NB4 (cell line): ENCODE results near the gene CPSF2.
A peak's percentile ranks its signal among the peaks of the same experiment; 100 is the strongest.

Experiments used
- POLR2A ChIP-seq: IDR thresholded peaks from 2 replicates; pipeline ENCODE4 v1.6.1; 2011; ENCODE audit warnings: mild to moderate bottlenecking; ENCODE audit not compliant: insufficient read length; ENCODE audit errors: extremely low read depth
- TF ChIP-seq, protein P1 (sequence below): IDR thresholded peaks from one replicate; pipeline ENCODE4 v1.5.1; 2012; ENCODE audit warnings: low read depth, low read length

DNA sequence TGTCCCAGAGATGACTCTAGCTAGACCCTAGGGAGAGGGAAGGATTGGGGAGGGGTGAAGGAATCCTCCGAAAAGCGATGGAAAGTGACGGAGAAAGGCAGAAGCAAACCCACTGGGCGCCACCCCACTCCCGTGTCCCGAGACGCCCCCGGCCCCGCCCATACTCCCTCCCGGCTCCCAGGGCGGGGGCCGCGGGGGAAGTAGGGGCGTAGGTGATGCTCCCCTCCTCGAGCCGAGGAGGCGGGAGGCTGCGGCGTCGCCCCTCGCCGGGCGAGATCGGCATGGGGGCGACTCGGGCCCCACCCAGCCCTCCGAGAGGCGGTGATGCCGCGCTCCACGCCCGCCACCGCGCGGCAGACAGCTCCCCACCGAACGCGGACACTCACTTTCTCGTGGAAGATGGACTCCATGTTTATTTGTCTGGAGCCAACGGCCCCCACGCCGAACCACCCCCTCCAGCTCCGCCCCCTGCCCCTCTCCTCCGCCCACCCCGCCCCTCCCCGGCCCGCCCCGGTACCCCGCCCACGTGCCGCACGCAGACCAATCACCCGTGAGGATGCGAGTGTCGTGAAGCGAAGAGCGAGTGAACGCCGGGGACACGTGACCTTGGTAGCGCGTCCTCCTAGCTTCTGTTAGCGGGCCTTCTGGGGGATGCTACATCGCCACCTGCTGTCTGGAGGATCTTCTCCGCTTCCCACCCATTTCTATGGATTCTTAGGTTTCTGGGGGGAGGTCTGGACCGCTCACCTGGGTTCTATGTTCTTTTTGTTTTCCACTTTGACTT is 15.4 kb upstream of the CPSF2 start, which contains the start of gene ATXN3:
- peak; percentile 65 for TF ChIP-seq POLR2A
- TF ChIP-seq, protein P1, sequence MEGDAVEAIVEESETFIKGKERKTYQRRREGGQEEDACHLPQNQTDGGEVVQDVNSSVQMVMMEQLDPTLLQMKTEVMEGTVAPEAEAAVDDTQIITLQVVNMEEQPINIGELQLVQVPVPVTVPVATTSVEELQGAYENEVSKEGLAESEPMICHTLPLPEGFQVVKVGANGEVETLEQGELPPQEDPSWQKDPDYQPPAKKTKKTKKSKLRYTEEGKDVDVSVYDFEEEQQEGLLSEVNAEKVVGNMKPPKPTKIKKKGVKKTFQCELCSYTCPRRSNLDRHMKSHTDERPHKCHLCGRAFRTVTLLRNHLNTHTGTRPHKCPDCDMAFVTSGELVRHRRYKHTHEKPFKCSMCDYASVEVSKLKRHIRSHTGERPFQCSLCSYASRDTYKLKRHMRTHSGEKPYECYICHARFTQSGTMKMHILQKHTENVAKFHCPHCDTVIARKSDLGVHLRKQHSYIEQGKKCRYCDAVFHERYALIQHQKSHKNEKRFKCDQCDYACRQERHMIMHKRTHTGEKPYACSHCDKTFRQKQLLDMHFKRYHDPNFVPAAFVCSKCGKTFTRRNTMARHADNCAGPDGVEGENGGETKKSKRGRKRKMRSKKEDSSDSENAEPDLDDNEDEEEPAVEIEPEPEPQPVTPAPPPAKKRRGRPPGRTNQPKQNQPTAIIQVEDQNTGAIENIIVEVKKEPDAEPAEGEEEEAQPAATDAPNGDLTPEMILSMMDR = peak; percentile 84
